GM18505 (cell line): ENCODE data around the gene GNGT2.
"Not testable (repeated sequence)": the region's sequence is repeated elsewhere in the genome, so short reads cannot be mapped to it uniquely, and the experiment has no call there.

ENCODE experiments used
- ATAC-seq: cut with Tn5 transposase; IDR thresholded peaks from one replicate; pipeline ENCODE4 v1.9.1; 2021; ENCODE audit not compliant: unreplicated experiment
- POLR2A ChIP-seq: IDR thresholded peaks from 4 replicates; pipeline ENCODE4 v1.6.1; 2011; ENCODE audit warnings: borderline replicate concordance; ENCODE audit not compliant: insufficient read depth, insufficient read length; ENCODE audit errors: extremely low read depth

GNGT2 gene

GRCh38 chr17:49190932-49191331, 19.4 kb downstream of the GNGT2 start:
- no peak for ATAC-seq
- no peak for TF ChIP-seq POLR2A

GRCh38 chr17:49187301-49187700, 23.1 kb downstream of the GNGT2 start:
- ATAC-seq, result no peak
- TF ChIP-seq POLR2A, result no peak

- ATAC-seq, result not testable (repeated sequence)
These were observed 25.0 kb downstream of the GNGT2 start for GRCh38 chr17:49185381-49185780.

- not testable (repeated sequence) for ATAC-seq
These were observed 25.9 kb downstream of the GNGT2 start for GRCh38 chr17:49184522-49184921.

GRCh38 chr17:49183801-49184200, 26.6 kb downstream of the GNGT2 start:
- no peak for TF ChIP-seq POLR2A
- ATAC-seq, result no peak

GRCh38 chr17:49183341-49183740, 27.0 kb downstream of the GNGT2 start:
- TF ChIP-seq POLR2A, result no peak
- ATAC-seq, result no peak

- no peak for ATAC-seq
- TF ChIP-seq POLR2A, result no peak
These were observed 29.3 kb downstream of the GNGT2 start for GRCh38 chr17:49180998-49181635.

- no peak for ATAC-seq
- no peak for TF ChIP-seq POLR2A
These were observed 30.1 kb downstream of the GNGT2 start for GRCh38 chr17:49180303-49180702.

GRCh38 chr17:49175978-49176377, 34.4 kb downstream of the GNGT2 start:
- not testable (repeated sequence) for ATAC-seq

- ATAC-seq, result not testable (repeated sequence)
These were observed 39.7 kb downstream of the GNGT2 start for GRCh38 chr17:49170711-49171110.

GRCh38 chr17:49170216-49170615, 40.2 kb downstream of the GNGT2 start:
- TF ChIP-seq POLR2A, result no peak
- no peak for ATAC-seq

- no peak for TF ChIP-seq POLR2A
- ATAC-seq, result no peak
These were observed 41.7 kb downstream of the GNGT2 start for GRCh38 chr17:49168706-49169105.

- TF ChIP-seq POLR2A, result no peak
These were observed 45.2 kb downstream of the GNGT2 start for GRCh38 chr17:49165143-49165542.

GRCh38 chr17:49162866-49163265, 47.5 kb downstream of the GNGT2 start:
- no peak for TF ChIP-seq POLR2A
- ATAC-seq, result no peak

More at GRCh38 chr17:49165143-49165542, 45.2 kb downstream of the GNGT2 start:
- ATAC-seq, result no peak

- no peak for ATAC-seq
- TF ChIP-seq POLR2A, result no peak
These were observed 52.6 kb downstream of the GNGT2 start for GRCh38 chr17:49157784-49158183.
